ENCODE results near the gene PADI4. TPM values are rescaled to one million over a fixed set of nuclear protein-coding genes. Genes with fewer than 3 reads are reported as not detected.
A peak's percentile ranks its signal among the peaks of the same experiment; 100 is the strongest.

Gene PADI4
- total and polyA plus RNA-seq, 8 donors, result 0.77 to 13.8 (median 1.8) TPM

- H3K4me3 ChIP-seq, result no peak overlapping the region
- no peak for TF ChIP-seq CTCF (IDR thresholded peaks at IDR 0.05)
- DNase-seq (no peak), ATAC-seq (no peak)
- H3K36me3 ChIP-seq, result no peaks in the 10 kb centered on the region
- peaks cover 0 to 2% of the 10 kb centered on the region in 2 donors for H3K9me3 ChIP-seq
- peaks cover 0 to 20% of the 10 kb centered on the region in 2 donors for H3K27me3 ChIP-seq
- intact Hi-C loops (cut with DNase I), result no loop called here
- no peaks in the 10 kb centered on the region for H3K4me1 ChIP-seq
- no peak overlapping the region for H3K27ac ChIP-seq
Observed at GRCh38 chr1:17263936-17264335, 44.1 kb upstream of the PADI4 start.

DNA sequence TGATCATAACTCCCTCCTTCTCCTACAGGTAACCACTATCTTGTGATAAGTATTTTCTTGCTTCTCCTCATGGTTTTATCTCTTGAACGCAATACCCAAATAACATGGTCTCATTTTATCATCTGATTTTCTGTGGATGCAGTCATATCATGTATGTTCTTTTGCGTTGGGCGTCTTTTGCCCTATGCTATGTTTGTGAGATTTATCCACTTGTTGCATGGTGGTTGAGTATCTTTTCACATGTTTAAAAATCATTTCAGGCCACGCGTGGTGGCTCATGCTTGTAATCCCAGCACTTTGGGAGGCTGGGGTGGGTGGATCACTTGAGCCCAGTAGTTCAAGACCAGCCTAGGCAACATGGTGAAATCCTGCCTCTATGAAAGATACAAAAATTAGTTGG, 43.5 kb upstream of the PADI4 start:
- Histone ChIP-seq H3K27me3 (peaks cover 0 to 16% of the 10 kb centered on the region in 2 donors), H3K27ac (no peak overlapping the region), H3K4me3 (no peak overlapping the region), H3K4me1 (no peaks in the 10 kb centered on the region), H3K36me3 (no peaks in the 10 kb centered on the region), H3K9me3 (peaks cover 0 to 2% of the 10 kb centered on the region in 2 donors)
- ATAC-seq (no peak), DNase-seq (no peak)
- TF ChIP-seq CTCF (IDR thresholded peaks at IDR 0.05), result no peak
- intact Hi-C loops (cut with DNase I), result no loop called here

- ATAC-seq (no peak), DNase-seq (peak in 1 of 4 donors; percentile 15)
- intact Hi-C loops (cut with DNase I), result no loop called here
- Histone ChIP-seq H3K27ac (no peak overlapping the region), H3K9me3 (peaks cover 0 to 2% of the 10 kb centered on the region in 2 donors), H3K36me3 (no peaks in the 10 kb centered on the region), H3K4me3 (no peak overlapping the region), H3K27me3 (peaks cover 0 to 9% of the 10 kb centered on the region in 2 donors), H3K4me1 (no peaks in the 10 kb centered on the region)
- TF ChIP-seq CTCF (IDR thresholded peaks at IDR 0.05), result no peak
Observed at GRCh38 chr1:17265162-17265561, 42.8 kb upstream of the PADI4 start.

- Histone ChIP-seq H3K27me3 (peaks cover 0 to under 1% of the 10 kb centered on the region in 2 donors), H3K9me3 (peaks cover 0 to 2% of the 10 kb centered on the region in 2 donors), H3K4me1 (no peaks in the 10 kb centered on the region), H3K27ac (no peak overlapping the region), H3K4me3 (no peak overlapping the region), H3K36me3 (no peaks in the 10 kb centered on the region)
- ATAC-seq (no peak), DNase-seq (peak in 1 of 4 donors; percentile 6)
- TF ChIP-seq CTCF (IDR thresholded peaks at IDR 0.05), result no peak
- intact Hi-C loops (cut with DNase I), result no loop called here
Observed at GRCh38 chr1:17265950-17266349, 42.0 kb upstream of the PADI4 start.

GRCh38 chr1:17270891-17271765, 36.9 kb upstream of the PADI4 start:
- H3K27ac ChIP-seq, result no peak overlapping the region
- H3K4me3 ChIP-seq, result no peak overlapping the region
- peaks cover 0 to 3% of the 10 kb centered on the region in 2 donors for H3K4me1 ChIP-seq
- no peak for TF ChIP-seq CTCF (IDR thresholded peaks at IDR 0.05)
- no peaks in the 10 kb centered on the region for H3K9me3 ChIP-seq
- intact Hi-C loops (cut with DNase I), result no loop called here
- H3K27me3 ChIP-seq, result peaks cover 0 to 15% of the 10 kb centered on the region in 2 donors
- DNase-seq (no peak), ATAC-seq (no peak)
- no peaks in the 10 kb centered on the region for H3K36me3 ChIP-seq

Measured in left lung (tissue), 10 donors.